GM23338 (cell line): ENCODE measurements around the gene TM9SF4. TPM values are rescaled to one million over a fixed set of nuclear protein-coding genes. Genes with fewer than 3 reads are reported as not detected.

Experiments
- ATAC-seq: fragments of 200-7000 bp; cut with Tn5 transposase; 3 replicates; pipeline ENCODE4 v1.9.1; 2020
- DNase-seq: peaks from one replicate; pipeline ENCODE4 v3.0.0-alpha.2; 2015; ENCODE audit warnings: low spot score
- H2AFZ ChIP-seq: fragments of 200-600 bp; sonication (generic); 2 replicates; pipeline ENCODE4 v1.8.0; 2016; ENCODE audit warnings: antibody characterized with exemption, mild to moderate bottlenecking, moderate library complexity
- H3F3A ChIP-seq: fragments of 200-600 bp; sonication (generic); replicated peaks from 2 replicates; pipeline ENCODE4 v1.8.0; 2017; ENCODE audit warnings: antibody characterized with exemption, mixed run types, low read depth
- H3K27ac ChIP-seq: fragments of 200-600 bp; sonication (generic); 2 replicates; pipeline ENCODE4 v1.6.1; 2016; ENCODE audit warnings: low read depth
- H3K27me3 ChIP-seq: fragments of 200-600 bp; sonication (generic); 2 replicates; pipeline ENCODE4 v1.8.0; 2016; ENCODE audit warnings: mild to moderate bottlenecking, mixed run types, moderate library complexity; ENCODE audit not compliant: insufficient read depth
- H3K36me3 ChIP-seq: fragments of 200-600 bp; sonication (generic); 2 replicates; pipeline ENCODE4 v1.8.0; 2016; ENCODE audit warnings: mild to moderate bottlenecking; ENCODE audit not compliant: insufficient read depth
- H3K4me1 ChIP-seq: fragments of 200-600 bp; sonication (generic); 2 replicates; pipeline ENCODE4 v1.8.0; 2016; ENCODE audit warnings: mild to moderate bottlenecking, moderate library complexity; ENCODE audit not compliant: insufficient read depth
- H3K4me2 ChIP-seq: fragments of 200-600 bp; sonication (generic); 2 replicates; pipeline ENCODE4 v1.7.1; 2017; ENCODE audit warnings: mixed run types
- H3K4me3 ChIP-seq: fragments of 200-600 bp; sonication (generic); 2 replicates; pipeline ENCODE4 v1.6.1; 2016; ENCODE audit warnings: mixed run types
- H3K79me2 ChIP-seq: fragments of 200-600 bp; sonication (generic); replicated peaks from 2 replicates; pipeline ENCODE4 v1.8.0; 2017; ENCODE audit warnings: mild to moderate bottlenecking; ENCODE audit not compliant: insufficient read depth
- H3K9me2 ChIP-seq: fragments of 200-600 bp; sonication (generic); 2 replicates; pipeline ENCODE4 v1.8.0; 2017; ENCODE audit not compliant: insufficient read depth
- H4K20me1 ChIP-seq: fragments of 200-600 bp; sonication (generic); replicated peaks from 2 replicates; pipeline ENCODE4 v1.8.0; 2017; ENCODE audit warnings: mild to moderate bottlenecking; ENCODE audit not compliant: insufficient read depth
- H3K27ac Mint-ChIP-seq: 2 replicates; pipeline ENCODE4 v1.8.0; 2020; ENCODE audit warnings: inconsistent platforms, mild to moderate bottlenecking, moderate library complexity, mixed read lengths
- H3K27me3 Mint-ChIP-seq: 3 replicates; pipeline ENCODE4 v1.8.0; 2022; ENCODE audit warnings: low read depth, mild to moderate bottlenecking, moderate library complexity, mixed read lengths, inconsistent platforms; ENCODE audit not compliant: insufficient read depth, poor library complexity
- H3K36me3 Mint-ChIP-seq: 3 replicates; pipeline ENCODE4 v1.8.0; 2021; ENCODE audit warnings: low read depth, mild to moderate bottlenecking, inconsistent platforms, moderate library complexity, mixed read lengths
- H3K4me1 Mint-ChIP-seq: 3 replicates; pipeline ENCODE4 v1.8.0; 2020; ENCODE audit warnings: mild to moderate bottlenecking, inconsistent platforms, mixed read lengths
- H3K4me3 Mint-ChIP-seq: 3 replicates; pipeline ENCODE4 v1.8.0; 2021; ENCODE audit warnings: moderate library complexity, mild to moderate bottlenecking, inconsistent platforms, mixed read lengths
- H3K9me3 Mint-ChIP-seq: 3 replicates; pipeline ENCODE4 v1.8.0; 2020; ENCODE audit warnings: moderate library complexity, mild to moderate bottlenecking, inconsistent platforms, mixed read lengths
- CREB1 ChIP-seq: fragments of 250-450 bp; sonication (Bioruptor Pico); IDR thresholded peaks from 2 replicates; pipeline ENCODE4 v1.5.0; 2020; ENCODE audit warnings: low read depth, mild to moderate bottlenecking, moderate library complexity
- EZH2 ChIP-seq: fragments of 200-600 bp; sonication (generic); IDR thresholded peaks from one replicate; pipeline ENCODE4 v1.8.0; 2017; ENCODE audit warnings: antibody characterized with exemption, mild to moderate bottlenecking, low read depth; ENCODE audit not compliant: unreplicated experiment
- EZH2phosphoT487 ChIP-seq: fragments of 200-600 bp; sonication (generic); IDR thresholded peaks from one replicate; pipeline ENCODE4 v1.8.1; 2018; ENCODE audit warnings: antibody characterized with exemption; ENCODE audit not compliant: unreplicated experiment
- JUNB ChIP-seq: IDR thresholded peaks from one replicate; pipeline ENCODE4 v1.6.1; 2016; ENCODE audit warnings: antibody characterized with exemption; ENCODE audit not compliant: unreplicated experiment
- NANOG ChIP-seq: IDR thresholded peaks from 2 replicates; pipeline ENCODE4 v1.6.1; 2016; ENCODE audit warnings: antibody characterized with exemption, borderline replicate concordance
- POLR2AphosphoS5 ChIP-seq: IDR thresholded peaks from 2 replicates; pipeline ENCODE4 v1.6.1; 2016; ENCODE audit warnings: antibody characterized with exemption, low read depth
- STAT1 ChIP-seq: IDR thresholded peaks from one replicate; pipeline ENCODE4 v1.6.1; 2016; ENCODE audit warnings: antibody characterized with exemption; ENCODE audit not compliant: unreplicated experiment
- polyA plus RNA-seq: library from polyadenylated mRNA; unstranded; fragments of >200 nt; fragmentation: Nextera tagmentation; extraction: Ambion mirVana; gene quantifications from 2 replicates; pipeline ENCODE4 v1.2.1, GENCODE V29; 2016
- total RNA-seq: library from RNA; depleted of rRNA; stranded (reverse); fragments of >200 nt; shearing (Covaris generic); gene quantifications from 2 replicates; pipeline ENCODE4 v1.2.3, GENCODE V29; 2014
- TF ChIP-seq, protein P1 (sequence below): fragments of 250-450 bp; sonication (Bioruptor Pico); IDR thresholded peaks from 2 replicates; pipeline ENCODE4 v1.5.0; 2020; ENCODE audit warnings: mild to moderate bottlenecking, moderate library complexity
- TF ChIP-seq, protein P2 (sequence below): IDR thresholded peaks from one replicate; pipeline ENCODE4 v1.6.1; 2018; ENCODE audit warnings: antibody characterized with exemption; ENCODE audit not compliant: unreplicated experiment
- TF ChIP-seq, protein P3 (sequence below), 2 experiments: fragments of 200-600 bp in 1 of 2; sonication (generic) in 1 of 2; conservative IDR thresholded peaks; 2 replicates each; pipeline versions ENCODE4 v1.5.1 to v1.6.1; 2016 to 2017; ENCODE audit warnings: antibody characterized with exemption in 2 of 2, low read depth in 2 of 2, mild to moderate bottlenecking in 2 of 2, moderate library complexity in 1 of 2

The TM9SF4 gene
- total and polyA plus RNA-seq, 2 experiments from 2014 or later, result 20.4 to 52.6 TPM

DNA sequence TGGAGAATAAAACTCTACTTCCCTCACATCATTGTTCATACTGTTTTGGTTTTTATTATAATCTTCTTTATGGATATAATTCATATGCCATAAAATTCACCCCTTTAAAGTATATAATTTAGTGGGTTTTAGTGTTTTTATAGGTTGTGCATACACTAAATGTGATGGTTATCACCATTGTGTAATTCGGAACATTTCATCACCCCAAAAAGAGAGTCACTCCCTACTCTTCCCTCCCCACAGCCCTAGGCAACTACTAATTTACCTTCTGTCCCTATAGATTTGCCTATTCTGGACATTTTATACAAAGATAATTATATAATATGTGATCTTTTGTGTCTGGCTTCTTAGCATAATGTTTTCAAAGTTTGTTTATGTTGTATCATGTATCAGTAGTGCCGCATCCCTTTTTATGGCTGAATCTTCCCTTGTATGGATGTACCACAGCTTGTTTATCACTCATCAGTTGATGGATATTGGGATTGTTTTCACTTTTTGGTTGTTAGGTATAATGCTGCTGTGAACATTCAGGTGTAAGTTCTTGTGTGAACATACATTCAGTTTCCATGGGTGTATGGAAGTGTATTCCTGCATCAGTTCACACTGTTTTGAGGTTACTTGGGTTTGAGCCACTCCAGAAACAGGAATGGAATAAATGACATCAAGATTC, 4.2 kb downstream of the TM9SF4 start:
- 0 out of 2 replicates have a peak, but pooled peaks cover 5% of the 10 kb centered on the region for H3F3A ChIP-seq
- peaks cover 40% of the 10 kb centered on the region for H4K20me1 ChIP-seq
- ATAC-seq, result no peak
- peaks cover 16% of the 10 kb centered on the region for H3K4me1 Mint-ChIP-seq
- no peak for DNase-seq
- H3K9me2 ChIP-seq, result peaks cover 3% of the 10 kb centered on the region; the same call in 1 of the 2 replicates
- peaks cover 2% of the 10 kb centered on the region for H3K27me3 Mint-ChIP-seq
- H3K4me2 ChIP-seq, result no peak overlapping the region
- TF ChIP-seq, protein P1, sequence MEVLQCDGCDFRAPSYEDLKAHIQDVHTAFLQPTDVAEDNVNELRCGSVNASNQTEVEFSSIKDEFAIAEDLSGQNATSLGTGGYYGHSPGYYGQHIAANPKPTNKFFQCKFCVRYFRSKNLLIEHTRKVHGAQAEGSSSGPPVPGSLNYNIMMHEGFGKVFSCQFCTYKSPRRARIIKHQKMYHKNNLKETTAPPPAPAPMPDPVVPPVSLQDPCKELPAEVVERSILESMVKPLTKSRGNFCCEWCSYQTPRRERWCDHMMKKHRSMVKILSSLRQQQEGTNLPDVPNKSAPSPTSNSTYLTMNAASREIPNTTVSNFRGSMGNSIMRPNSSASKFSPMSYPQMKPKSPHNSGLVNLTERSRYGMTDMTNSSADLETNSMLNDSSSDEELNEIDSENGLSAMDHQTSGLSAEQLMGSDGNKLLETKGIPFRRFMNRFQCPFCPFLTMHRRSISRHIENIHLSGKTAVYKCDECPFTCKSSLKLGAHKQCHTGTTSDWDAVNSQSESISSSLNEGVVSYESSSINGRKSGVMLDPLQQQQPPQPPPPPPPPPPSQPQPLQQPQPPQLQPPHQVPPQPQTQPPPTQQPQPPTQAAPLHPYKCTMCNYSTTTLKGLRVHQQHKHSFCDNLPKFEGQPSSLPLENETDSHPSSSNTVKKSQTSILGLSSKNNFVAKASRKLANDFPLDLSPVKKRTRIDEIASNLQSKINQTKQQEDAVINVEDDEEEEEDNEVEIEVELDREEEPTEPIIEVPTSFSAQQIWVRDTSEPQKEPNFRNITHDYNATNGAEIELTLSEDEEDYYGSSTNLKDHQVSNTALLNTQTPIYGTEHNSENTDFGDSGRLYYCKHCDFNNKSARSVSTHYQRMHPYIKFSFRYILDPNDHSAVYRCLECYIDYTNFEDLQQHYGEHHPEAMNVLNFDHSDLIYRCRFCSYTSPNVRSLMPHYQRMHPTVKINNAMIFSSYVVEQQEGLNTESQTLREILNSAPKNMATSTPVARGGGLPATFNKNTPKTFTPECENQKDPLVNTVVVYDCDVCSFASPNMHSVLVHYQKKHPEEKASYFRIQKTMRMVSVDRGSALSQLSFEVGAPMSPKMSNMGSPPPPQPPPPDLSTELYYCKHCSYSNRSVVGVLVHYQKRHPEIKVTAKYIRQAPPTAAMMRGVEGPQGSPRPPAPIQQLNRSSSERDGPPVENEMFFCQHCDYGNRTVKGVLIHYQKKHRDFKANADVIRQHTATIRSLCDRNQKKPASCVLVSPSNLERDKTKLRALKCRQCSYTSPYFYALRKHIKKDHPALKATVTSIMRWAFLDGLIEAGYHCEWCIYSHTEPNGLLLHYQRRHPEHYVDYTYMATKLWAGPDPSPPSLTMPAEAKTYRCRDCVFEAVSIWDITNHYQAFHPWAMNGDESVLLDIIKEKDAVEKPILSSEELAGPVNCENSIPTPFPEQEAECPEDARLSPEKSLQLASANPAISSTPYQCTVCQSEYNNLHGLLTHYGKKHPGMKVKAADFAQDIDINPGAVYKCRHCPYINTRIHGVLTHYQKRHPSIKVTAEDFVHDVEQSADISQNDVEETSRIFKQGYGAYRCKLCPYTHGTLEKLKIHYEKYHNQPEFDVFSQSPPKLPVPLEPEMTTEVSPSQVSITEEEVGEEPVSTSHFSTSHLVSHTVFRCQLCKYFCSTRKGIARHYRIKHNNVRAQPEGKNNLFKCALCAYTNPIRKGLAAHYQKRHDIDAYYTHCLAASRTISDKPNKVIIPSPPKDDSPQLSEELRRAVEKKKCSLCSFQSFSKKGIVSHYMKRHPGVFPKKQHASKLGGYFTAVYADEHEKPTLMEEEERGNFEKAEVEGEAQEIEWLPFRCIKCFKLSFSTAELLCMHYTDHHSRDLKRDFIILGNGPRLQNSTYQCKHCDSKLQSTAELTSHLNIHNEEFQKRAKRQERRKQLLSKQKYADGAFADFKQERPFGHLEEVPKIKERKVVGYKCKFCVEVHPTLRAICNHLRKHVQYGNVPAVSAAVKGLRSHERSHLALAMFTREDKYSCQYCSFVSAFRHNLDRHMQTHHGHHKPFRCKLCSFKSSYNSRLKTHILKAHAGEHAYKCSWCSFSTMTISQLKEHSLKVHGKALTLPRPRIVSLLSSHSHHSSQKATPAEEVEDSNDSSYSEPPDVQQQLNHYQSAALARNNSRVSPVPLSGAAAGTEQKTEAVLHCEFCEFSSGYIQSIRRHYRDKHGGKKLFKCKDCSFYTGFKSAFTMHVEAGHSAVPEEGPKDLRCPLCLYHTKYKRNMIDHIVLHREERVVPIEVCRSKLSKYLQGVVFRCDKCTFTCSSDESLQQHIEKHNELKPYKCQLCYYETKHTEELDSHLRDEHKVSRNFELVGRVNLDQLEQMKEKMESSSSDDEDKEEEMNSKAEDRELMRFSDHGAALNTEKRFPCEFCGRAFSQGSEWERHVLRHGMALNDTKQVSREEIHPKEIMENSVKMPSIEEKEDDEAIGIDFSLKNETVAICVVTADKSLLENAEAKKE (CRISPR knock-in tag), result no peak
- no peak for TF ChIP-seq EZH2
- no peak for TF ChIP-seq STAT1
- TF ChIP-seq, protein P2, sequence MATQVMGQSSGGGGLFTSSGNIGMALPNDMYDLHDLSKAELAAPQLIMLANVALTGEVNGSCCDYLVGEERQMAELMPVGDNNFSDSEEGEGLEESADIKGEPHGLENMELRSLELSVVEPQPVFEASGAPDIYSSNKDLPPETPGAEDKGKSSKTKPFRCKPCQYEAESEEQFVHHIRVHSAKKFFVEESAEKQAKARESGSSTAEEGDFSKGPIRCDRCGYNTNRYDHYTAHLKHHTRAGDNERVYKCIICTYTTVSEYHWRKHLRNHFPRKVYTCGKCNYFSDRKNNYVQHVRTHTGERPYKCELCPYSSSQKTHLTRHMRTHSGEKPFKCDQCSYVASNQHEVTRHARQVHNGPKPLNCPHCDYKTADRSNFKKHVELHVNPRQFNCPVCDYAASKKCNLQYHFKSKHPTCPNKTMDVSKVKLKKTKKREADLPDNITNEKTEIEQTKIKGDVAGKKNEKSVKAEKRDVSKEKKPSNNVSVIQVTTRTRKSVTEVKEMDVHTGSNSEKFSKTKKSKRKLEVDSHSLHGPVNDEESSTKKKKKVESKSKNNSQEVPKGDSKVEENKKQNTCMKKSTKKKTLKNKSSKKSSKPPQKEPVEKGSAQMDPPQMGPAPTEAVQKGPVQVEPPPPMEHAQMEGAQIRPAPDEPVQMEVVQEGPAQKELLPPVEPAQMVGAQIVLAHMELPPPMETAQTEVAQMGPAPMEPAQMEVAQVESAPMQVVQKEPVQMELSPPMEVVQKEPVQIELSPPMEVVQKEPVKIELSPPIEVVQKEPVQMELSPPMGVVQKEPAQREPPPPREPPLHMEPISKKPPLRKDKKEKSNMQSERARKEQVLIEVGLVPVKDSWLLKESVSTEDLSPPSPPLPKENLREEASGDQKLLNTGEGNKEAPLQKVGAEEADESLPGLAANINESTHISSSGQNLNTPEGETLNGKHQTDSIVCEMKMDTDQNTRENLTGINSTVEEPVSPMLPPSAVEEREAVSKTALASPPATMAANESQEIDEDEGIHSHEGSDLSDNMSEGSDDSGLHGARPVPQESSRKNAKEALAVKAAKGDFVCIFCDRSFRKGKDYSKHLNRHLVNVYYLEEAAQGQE, result no peak
- TF ChIP-seq POLR2AphosphoS5, result no peak
- TF ChIP-seq CREB1 (CRISPR knock-in tag), result no peak
- no peak for TF ChIP-seq NANOG
- no peak for TF ChIP-seq EZH2phosphoT487
- no peak for TF ChIP-seq JUNB
- TF ChIP-seq, protein P3, sequence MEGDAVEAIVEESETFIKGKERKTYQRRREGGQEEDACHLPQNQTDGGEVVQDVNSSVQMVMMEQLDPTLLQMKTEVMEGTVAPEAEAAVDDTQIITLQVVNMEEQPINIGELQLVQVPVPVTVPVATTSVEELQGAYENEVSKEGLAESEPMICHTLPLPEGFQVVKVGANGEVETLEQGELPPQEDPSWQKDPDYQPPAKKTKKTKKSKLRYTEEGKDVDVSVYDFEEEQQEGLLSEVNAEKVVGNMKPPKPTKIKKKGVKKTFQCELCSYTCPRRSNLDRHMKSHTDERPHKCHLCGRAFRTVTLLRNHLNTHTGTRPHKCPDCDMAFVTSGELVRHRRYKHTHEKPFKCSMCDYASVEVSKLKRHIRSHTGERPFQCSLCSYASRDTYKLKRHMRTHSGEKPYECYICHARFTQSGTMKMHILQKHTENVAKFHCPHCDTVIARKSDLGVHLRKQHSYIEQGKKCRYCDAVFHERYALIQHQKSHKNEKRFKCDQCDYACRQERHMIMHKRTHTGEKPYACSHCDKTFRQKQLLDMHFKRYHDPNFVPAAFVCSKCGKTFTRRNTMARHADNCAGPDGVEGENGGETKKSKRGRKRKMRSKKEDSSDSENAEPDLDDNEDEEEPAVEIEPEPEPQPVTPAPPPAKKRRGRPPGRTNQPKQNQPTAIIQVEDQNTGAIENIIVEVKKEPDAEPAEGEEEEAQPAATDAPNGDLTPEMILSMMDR (conservative IDR thresholded peaks at IDR 0.05; ENCODE audit: low read depth in 2 of 2), result no peak
- H3K79me2 ChIP-seq, result peaks cover 86% of the 10 kb centered on the region
- peaks cover 6% of the 10 kb centered on the region; the same call in 2 of the 3 replicates for H3K36me3 Mint-ChIP-seq
- no peaks in the 10 kb centered on the region for H3K27me3 ChIP-seq
- H3K4me1 ChIP-seq, result peaks cover 22% of the 10 kb centered on the region
- H3K27ac Mint-ChIP-seq, result no peak overlapping the region
- no peaks in the 10 kb centered on the region for H3K9me3 Mint-ChIP-seq
- H3K36me3 ChIP-seq, result no peaks in the 10 kb centered on the region
- no peak overlapping the region for H3K4me3 ChIP-seq
- H3K27ac ChIP-seq, result no peak overlapping the region
- no peak overlapping the region for H2AFZ ChIP-seq
- no peak overlapping the region for H3K4me3 Mint-ChIP-seq
